GM18511 (cell line): ENCODE measurements around the gene SCUBE1.

Experiments used
- ATAC-seq: cut with Tn5 transposase; IDR thresholded peaks from one replicate; pipeline ENCODE4 v1.9.1; 2021; ENCODE audit warnings: mild to moderate bottlenecking, moderate library complexity; ENCODE audit not compliant: unreplicated experiment

SCUBE1 gene

GRCh38 chr22:43183496-43184277 lies 159.5 kb downstream of the SCUBE1 start:
- no peak for ATAC-seq

DNA sequence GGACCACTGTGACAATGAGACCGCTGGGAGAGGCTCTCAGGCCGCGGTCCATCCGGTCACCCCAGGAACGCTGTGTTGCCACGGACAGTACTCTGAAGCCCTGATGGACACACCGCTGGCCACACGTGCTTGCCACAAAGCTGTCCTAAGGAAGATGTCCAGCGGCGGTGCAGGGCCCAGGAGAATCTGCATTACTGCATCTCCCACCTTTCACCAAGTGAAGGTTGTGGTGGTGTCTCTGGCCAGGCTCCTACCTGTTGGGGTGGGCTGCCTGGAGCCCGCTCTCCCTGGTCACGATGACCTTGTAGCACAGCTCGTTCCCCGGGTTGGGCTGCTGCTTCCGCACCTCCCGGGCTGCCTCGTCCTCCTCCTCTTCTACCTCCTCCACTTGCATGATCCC lies 160.4 kb downstream of the SCUBE1 start:
- no peak for ATAC-seq

GRCh38 chr22:43182118-43182517 lies 161.1 kb downstream of the SCUBE1 start:
- no peak for ATAC-seq

DNA sequence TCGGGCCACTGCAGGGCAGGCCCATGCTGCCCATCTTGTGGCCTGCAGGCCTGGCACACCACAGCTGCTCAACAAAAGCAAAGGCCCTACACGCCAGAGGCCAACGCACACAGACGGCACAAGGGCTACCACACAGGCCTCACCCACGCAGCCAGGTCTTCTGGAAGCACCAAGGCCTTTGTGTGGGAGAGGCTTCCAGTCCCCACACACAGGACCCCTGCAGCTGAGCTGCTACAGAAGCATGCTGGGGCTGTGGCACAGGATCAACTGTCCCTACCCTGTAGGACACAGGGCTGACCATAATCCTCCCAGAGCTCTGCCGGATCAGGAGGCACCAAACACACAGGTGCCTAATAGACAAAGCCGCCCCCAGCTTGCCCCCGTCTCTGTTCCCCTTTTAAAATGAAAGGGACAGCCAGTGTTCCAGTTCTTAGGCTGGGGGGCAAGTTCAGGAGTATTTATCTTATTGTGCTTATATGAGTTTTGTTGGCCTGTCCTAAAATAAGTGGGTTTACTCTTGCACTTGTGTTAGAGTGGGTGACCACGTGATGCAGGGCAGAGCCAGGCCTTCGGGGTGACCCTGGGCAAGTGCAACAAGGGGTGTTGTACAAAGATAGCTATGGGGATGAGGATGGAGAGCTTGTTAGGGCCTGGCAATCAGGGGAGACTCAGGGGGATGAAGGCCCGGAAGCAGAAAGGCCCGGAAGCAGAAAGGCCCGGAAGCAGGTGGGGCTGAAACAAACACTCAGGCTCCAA lies 161.7 kb downstream of the SCUBE1 start:
- ATAC-seq, result no peak

- ATAC-seq, result no peak
Measured at GRCh38 chr22:43180670-43181069, 162.5 kb downstream of the SCUBE1 start.

GRCh38 chr22:43179911-43180195 lies 163.3 kb downstream of the SCUBE1 start:
- no peak for ATAC-seq

DNA sequence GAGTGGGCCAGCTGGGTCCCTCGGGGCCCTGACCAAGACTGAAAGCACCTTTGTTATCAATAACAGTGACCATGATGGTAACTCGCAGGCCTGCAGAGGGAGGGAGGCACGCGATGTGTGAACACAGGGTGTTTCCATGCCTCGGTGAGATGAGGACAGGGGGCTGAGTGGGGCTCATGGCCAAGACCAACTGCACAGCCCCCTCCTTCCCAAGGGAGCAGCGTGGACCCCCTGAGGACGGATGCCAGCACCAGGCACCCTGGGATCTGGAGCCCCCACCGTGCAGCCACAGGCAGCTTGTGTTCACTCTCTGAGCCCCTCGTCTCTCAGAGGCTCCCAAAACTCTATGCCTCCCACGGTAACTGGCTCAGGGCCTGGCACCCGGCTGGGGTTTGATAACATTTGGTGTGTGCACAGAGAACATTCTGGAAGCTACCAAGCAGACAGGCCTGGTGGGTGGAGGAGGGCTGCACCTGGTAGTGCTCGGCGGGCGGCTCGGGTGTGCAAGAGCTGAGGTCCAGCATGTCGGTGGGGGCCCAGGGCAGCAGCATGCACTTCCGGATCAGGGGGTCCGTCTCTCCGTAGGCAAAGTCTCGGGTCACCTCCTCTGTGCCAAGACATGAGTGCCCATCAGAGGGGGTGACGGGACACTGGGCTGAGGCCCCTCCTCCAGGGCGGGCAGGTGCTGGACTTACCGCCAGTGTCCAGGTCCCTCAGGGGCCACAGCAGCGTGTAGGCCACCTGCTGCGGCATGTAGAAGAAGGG lies 163.8 kb downstream of the SCUBE1 start:
- ATAC-seq, result no peak

DNA sequence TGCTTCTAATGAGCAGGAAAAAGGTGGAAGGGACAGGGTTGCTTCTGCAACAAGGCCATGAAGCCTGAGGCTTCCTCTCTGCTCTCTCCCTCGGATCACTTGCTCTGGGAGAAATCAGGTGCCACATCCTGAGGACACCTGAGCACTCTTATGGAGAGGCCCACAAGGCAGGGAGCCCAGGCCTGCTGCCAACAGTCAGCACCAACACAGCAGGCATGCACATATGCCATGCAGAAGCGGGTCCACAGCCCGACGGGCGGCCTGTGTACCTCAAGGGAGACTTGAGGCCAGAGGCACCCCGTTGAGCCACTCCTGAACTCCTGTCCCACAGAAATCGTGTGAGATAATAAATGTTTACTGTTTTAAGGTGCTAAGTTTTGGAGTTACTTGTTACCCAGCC lies 165.7 kb downstream of the SCUBE1 start:
- ATAC-seq, result no peak

DNA sequence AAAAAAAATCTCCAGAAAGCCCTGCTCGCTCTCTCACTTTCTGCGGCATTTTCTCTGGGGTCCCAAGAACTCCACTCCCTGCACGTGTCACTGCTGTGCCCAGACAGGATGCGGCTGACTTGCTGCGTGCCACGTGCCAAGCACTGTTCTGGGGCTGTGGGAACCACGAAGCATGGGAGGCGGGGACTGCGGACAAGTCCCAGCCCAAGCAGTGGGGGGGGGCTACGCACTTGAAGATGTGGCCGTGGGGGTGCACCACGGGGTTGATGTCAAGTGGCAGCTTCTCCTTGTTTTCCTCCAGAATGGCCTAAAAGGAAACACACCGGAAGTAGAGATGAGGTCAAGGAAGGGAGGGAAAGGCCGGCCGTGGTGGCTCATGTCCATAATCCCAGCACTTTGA lies 167.1 kb downstream of the SCUBE1 start:
- no peak for ATAC-seq

DNA sequence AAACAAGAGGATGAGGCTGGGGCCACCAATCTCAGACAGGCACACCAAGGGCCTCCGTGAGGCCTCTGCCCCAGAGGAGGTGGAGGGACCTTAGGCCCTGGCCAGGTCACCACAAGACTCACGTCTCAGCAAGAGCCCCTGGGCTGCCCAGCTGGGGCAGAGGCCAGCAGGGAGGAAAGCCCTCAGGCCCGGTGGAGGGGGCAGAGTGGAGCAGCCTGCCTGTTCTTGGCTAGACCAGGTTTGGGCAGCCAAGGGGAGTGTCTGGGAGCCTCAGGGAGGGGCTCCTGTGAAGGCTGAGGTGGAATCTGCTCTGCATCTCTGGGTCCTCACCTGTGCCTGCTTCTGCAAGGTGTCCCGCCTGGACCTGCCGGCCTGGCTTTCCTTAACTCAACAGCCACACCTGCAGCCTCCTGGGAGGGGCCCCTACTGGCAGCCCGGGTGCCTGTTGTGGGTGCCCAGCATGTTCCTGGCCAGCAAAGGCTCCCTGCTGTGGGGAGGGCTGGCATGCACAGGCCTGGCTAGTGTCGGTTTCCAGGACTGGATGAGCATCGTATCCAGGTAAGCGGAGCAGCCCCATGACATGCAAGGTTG lies 168.1 kb downstream of the SCUBE1 start:
- ATAC-seq, result no peak

- no peak for ATAC-seq
Measured at GRCh38 chr22:43173976-43174720, 169.0 kb downstream of the SCUBE1 start.

DNA sequence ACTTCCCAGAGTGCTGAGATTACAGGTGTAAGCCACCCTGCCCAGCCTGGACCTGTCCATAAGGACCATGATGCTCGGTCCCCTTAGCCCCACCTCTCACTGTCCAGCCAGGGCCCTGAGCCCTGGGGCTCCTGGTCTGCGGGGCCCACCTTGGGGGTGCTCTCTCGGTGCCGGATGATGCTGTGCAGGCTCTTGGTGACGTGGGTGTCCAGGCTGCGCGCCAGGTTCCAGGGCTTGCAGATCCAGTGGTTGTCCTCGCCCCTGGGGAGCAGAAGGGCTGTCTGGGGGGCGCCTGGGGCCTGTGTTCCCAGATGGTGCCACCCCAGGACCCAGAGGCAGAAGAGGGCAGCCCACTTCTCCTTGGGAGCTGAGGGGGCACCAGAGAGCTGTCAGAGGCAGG lies 169.6 kb downstream of the SCUBE1 start:
- no peak for ATAC-seq

DNA sequence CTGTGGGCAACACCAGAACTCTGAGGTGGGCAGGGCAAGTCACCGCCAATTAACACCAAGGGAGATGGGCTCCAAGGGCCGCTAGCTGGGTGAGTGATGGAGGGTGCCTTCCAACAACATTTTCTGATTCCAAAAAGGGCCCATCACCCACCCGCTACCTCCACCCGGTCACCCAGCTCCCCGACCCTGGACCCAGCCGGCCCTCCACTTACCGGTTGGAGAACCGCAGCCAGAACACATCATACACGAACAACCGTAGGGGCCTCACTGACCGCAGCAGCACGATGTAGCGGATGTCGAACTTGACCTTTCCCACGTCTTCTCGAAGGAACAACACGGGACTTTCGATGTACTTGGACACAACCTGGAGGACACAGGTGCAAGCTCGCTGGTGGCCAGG lies 171.0 kb downstream of the SCUBE1 start:
- no peak for ATAC-seq

DNA sequence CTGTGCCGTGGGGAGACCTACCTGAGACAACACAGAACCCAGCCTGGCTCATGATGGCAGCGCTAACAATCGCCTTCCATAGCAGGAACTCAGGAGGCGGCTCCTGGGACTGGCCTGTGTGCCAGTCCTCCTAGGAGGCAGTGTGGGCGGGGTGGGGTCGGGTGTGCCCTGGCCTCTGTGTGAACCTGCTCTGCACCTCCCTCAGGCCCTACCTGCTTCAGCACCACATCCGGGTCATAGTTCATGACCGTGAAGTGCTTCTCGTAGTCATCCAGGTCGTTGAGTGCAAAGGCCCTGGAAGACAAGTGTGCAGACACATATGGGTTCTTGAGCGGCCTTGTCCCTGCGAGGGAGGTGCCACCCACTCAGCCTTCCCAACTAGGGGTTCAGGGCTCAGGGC lies 171.6 kb downstream of the SCUBE1 start:
- ATAC-seq, result no peak

- no peak for ATAC-seq
Measured at GRCh38 chr22:43171019-43171491, 172.1 kb downstream of the SCUBE1 start.

DNA sequence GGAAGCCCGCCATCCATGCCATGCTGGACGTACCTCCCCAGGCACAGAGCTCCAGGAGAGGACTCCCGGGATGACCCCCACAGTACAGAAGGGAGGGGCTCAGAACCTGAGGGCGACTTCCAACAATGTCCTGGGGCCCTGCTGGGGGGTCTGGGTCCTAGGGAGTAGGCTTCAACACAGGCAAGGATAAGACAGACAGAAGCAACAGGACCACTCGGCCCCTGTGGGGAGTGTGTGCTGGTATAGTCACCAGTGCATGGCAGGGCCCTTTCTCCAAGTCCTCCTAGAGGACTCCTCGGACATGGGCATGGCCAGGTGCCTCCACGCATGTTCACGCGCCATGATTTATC lies 173.1 kb downstream of the SCUBE1 start:
- no peak for ATAC-seq

DNA sequence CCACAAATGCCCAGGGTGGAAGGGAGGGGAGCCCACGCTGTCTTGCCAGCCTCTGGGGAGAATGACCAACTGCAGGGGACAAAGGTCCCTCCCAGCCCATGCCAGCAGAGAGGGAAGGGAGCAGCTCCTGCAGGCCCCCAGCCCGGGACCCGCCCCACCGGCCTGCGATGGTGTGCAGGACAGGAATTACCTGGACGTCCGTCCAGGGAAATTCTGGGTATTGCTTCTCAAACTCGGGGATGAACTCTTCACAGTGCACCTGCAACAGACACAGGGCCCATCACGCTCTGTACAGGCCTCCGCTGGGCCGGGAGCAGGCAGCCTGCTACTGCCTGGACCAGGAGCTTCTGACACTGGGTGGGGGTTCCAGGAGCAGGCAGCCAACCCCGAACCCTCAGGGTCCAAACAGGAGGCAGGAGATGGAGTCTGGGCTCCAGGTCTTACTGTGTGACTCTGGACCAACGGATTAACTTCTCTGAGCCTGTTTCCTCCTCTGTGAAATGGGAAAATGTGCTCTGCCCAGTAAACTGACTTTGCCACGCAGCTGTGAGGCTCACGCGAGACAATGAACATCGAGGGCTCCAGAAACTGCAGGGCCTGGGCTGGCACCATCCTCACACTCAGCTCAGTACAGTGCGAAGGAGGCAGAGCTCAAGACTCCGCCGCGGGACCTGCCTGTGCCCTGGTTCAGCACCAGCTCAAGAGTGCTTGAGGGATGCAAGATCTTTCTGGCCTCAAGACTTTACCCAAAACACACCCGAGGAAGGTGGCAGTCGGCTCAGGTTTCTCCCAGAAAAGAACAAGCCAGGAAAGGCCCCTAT lies 173.7 kb downstream of the SCUBE1 start:
- ATAC-seq, result no peak

GRCh38 chr22:43168471-43169309 lies 174.5 kb downstream of the SCUBE1 start:
- ATAC-seq, result no peak

- no peak for ATAC-seq
Measured at GRCh38 chr22:43167001-43167589, 176.1 kb downstream of the SCUBE1 start.
